NB4 (cell line): ENCODE data around the gene PTGER1.

ENCODE experiments used
- DNase-seq: peaks from one replicate; pipeline ENCODE4 v3.0.0; 2010; ENCODE audit warnings: low read depth
- H3K4me3 ChIP-seq: one replicate; pipeline ENCODE4 v1.5.1; 2011; ENCODE audit warnings: mild to moderate bottlenecking, low read depth, low read length, moderate library complexity
- MAX ChIP-seq: IDR thresholded peaks from 2 replicates; pipeline ENCODE4 v1.6.1; 2011; ENCODE audit warnings: low read depth, low read length
- MYC ChIP-seq: IDR thresholded peaks from 2 replicates; pipeline ENCODE4 v1.6.1; 2011; ENCODE audit warnings: low read depth, low read length
- POLR2A ChIP-seq: IDR thresholded peaks from 2 replicates; pipeline ENCODE4 v1.6.1; 2011; ENCODE audit warnings: mild to moderate bottlenecking; ENCODE audit not compliant: insufficient read length; ENCODE audit errors: extremely low read depth
- TF ChIP-seq, protein P1 (sequence below): IDR thresholded peaks from one replicate; pipeline ENCODE4 v1.5.1; 2012; ENCODE audit warnings: low read depth, low read length

PTGER1 gene

GRCh38 chr19:14472202-14472938 is 2.8 kb downstream of the PTGER1 start:
- DNase-seq, result peak; percentile 92
- no peak overlapping the region for H3K4me3 ChIP-seq

GRCh38 chr19:14471436-14472187 is 3.5 kb downstream of the PTGER1 start:
- TF ChIP-seq, protein P1, sequence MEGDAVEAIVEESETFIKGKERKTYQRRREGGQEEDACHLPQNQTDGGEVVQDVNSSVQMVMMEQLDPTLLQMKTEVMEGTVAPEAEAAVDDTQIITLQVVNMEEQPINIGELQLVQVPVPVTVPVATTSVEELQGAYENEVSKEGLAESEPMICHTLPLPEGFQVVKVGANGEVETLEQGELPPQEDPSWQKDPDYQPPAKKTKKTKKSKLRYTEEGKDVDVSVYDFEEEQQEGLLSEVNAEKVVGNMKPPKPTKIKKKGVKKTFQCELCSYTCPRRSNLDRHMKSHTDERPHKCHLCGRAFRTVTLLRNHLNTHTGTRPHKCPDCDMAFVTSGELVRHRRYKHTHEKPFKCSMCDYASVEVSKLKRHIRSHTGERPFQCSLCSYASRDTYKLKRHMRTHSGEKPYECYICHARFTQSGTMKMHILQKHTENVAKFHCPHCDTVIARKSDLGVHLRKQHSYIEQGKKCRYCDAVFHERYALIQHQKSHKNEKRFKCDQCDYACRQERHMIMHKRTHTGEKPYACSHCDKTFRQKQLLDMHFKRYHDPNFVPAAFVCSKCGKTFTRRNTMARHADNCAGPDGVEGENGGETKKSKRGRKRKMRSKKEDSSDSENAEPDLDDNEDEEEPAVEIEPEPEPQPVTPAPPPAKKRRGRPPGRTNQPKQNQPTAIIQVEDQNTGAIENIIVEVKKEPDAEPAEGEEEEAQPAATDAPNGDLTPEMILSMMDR, result no peak
- no peak for TF ChIP-seq POLR2A
- TF ChIP-seq MAX, result no peak
- TF ChIP-seq MYC, result no peak
- no peak overlapping the region for H3K4me3 ChIP-seq
- DNase-seq, result peak; percentile 57

More at GRCh38 chr19:14472202-14472938, 2.8 kb downstream of the PTGER1 start:
- TF ChIP-seq, protein P1, result peak; percentile 70
- TF ChIP-seq POLR2A (no peak), MAX (peak; percentile 28; the same call in 1 of the 2 replicates), MYC (peak; percentile 30; the same call in 1 of the 2 replicates)

DNA sequence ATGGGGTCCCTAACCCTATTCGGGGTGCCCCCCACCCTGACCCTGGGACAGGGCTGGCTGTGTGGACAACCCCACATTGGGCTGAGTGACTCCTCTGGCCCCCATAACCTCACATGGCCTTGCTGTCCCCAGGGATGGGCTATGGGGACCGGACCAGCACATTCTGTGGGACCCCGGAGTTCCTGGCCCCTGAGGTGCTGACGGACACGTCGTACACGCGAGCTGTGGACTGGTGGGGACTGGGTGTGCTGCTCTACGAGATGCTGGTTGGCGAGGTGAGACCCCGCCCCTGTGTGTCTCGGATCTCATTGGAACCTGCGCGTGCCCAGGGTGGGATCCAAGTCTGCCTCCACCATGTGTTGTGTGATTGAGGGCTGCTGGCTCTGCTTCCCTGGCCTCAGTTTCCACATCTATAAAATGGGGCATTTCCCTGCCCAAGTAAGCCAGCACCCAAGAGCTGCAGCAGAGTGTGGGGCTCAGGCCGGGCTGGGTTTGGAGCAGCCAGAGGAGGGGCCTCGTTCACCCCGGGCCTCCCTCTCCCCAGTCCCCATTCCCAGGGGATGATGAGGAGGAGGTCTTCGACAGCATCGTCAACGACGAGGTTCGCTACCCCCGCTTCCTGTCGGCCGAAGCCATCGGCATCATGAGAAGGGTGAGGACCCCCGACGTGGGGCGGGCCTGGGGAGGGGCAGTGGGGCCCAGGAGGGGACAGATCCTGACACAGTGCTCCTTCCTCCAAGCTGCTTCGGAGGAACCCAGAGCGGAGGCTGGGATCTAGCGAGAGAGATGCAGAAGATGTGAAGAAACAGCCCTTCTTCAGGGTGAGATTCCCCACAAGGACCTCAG is 4.9 kb downstream of the PTGER1 start:
- DNase-seq, result no peak
- no peak for TF ChIP-seq POLR2A
- TF ChIP-seq, protein P1, result no peak
- no peak for TF ChIP-seq MYC
- TF ChIP-seq MAX, result no peak
- H3K4me3 ChIP-seq, result no peak overlapping the region

- H3K4me3 ChIP-seq, result no peak overlapping the region
- peak; percentile 71 for DNase-seq
- TF ChIP-seq, protein P1, result peak; percentile 32
- TF ChIP-seq POLR2A (no peak), MAX (no peak), MYC (0 out of 2 replicates have a peak, but pooled peaks have one; percentile 12)
These were observed 7.3 kb downstream of the PTGER1 start for GRCh38 chr19:14467816-14468215.

- TF ChIP-seq, protein P1, result no peak
- TF ChIP-seq POLR2A, result no peak
- TF ChIP-seq MYC, result no peak
- no peak for TF ChIP-seq MAX
- H3K4me3 ChIP-seq, result no peak overlapping the region
- DNase-seq, result no peak
These were observed 7.8 kb downstream of the PTGER1 start for GRCh38 chr19:14467391-14467790.
